ENCODE results near the gene KDM8.

- no peak for TF ChIP-seq CTCF (IDR thresholded peaks at IDR 0.05 in 2 of 3, conservative IDR thresholded peaks at IDR 0.05 in 1 of 3; ENCODE audit: insufficient read depth in 2 of 3, low read depth in 1 of 3, low read length in 3 of 3)
- TF ChIP-seq USF1 (CRISPR knock-in tag; IDR thresholded peaks at IDR 0.05), result no peak
- no peak for TF ChIP-seq TOE1 (IDR thresholded peaks at IDR 0.05; ENCODE audit: borderline replicate concordance)
- TF ChIP-seq TOE1 (CRISPR knock-in tag; IDR thresholded peaks at IDR 0.05; ENCODE audit: borderline replicate concordance, low read depth), result no peak
- TF ChIP-seq ATF2 (CRISPR knock-in tag; IDR thresholded peaks at IDR 0.05), result no peak
- TF ChIP-seq GTF2F1 (IDR thresholded peaks at IDR 0.05; ENCODE audit: low read depth, low read length), result no peak
- no peak for TF ChIP-seq SMC3 (conservative IDR thresholded peaks at IDR 0.05; ENCODE audit: insufficient read depth, low read depth, low read length)
- no peak for TF ChIP-seq ZNF316 (IDR thresholded peaks at IDR 0.05)
- TF ChIP-seq TAF1 (IDR thresholded peaks at IDR 0.05; ENCODE audit: control insufficient read depth, extremely low read depth, insufficient read depth, low read length, severe bottlenecking), result no peak
- TF ChIP-seq SIN3A (IDR thresholded peaks at IDR 0.05; ENCODE audit: borderline replicate concordance in 2 of 2, control insufficient read depth in 1 of 2, low read depth in 2 of 2, low read length in 2 of 2), result no peak
- no peak for TF ChIP-seq EHMT2 (IDR thresholded peaks at IDR 0.05)
- no peak for TF ChIP-seq ARHGAP35 (IDR thresholded peaks at IDR 0.05; ENCODE audit: partially characterized antibody)
Observed at GRCh38 chr16:27226476-27226875, 23.1 kb downstream of the KDM8 start.

Data from K562 (cell line).